Panc1 (cell line): ENCODE measurements around the gene PDE1A. TPM values are rescaled to one million over a fixed set of nuclear protein-coding genes. Genes with fewer than 3 reads are reported as not detected.

Source experiments
- ATAC-seq: fragments of 200-7000 bp; cut with Tn5 transposase; 2 replicates; pipeline ENCODE4 v1.9.1; 2020; ENCODE audit warnings: mild to moderate bottlenecking, moderate library complexity
- BruUV-seq: library from RNA; stranded (reverse); fragments of 400-500 nt; replicated peaks from 2 replicates; lab custom pipeline; 2021; lab: Mats Ljungman, UMichigan
- CTCF ChIA-PET: fragments of 300-600 bp; sonication (Branson Sonifier 250); formaldehyde crosslinking; loops from one replicate; lab custom pipeline; 2022; ENCODE audit warnings: antibody characterized with exemption; lab: Charles Lee
- POLR2A ChIA-PET: fragments of 300-600 bp; sonication (Branson Sonifier 250); formaldehyde crosslinking; loops from one replicate; lab custom pipeline; 2022; ENCODE audit warnings: antibody characterized with exemption; lab: Charles Lee
- DNase-seq: peaks from one replicate; pipeline ENCODE4 v3.0.0-alpha.2; 2010; ENCODE audit warnings: low read depth, low spot score
- H3K27ac ChIP-seq: 2 replicates; pipeline ENCODE4 v1.5.1; 2011; ENCODE audit warnings: mild to moderate bottlenecking, low read length, inconsistent platforms
- H3K27me3 ChIP-seq: fragments of 200-500 bp; sonication (Bioruptor generic); 2 replicates; pipeline ENCODE4 v1.6.0; 2014; ENCODE audit warnings: low read length, inconsistent platforms; ENCODE audit not compliant: control insufficient read depth, insufficient read depth
- H3K36me3 ChIP-seq: fragments of 200-500 bp; sonication (Bioruptor generic); 2 replicates; pipeline ENCODE4 v1.5.1; 2014; ENCODE audit warnings: inconsistent platforms, mild to moderate bottlenecking, low read length, moderate library complexity; ENCODE audit not compliant: control insufficient read depth, insufficient read depth
- H3K4me1 ChIP-seq: 2 replicates; pipeline ENCODE4 v1.5.1; 2011; ENCODE audit warnings: inconsistent platforms, mild to moderate bottlenecking, low read length, moderate library complexity; ENCODE audit not compliant: control insufficient read depth, insufficient read depth
- H3K4me3 ChIP-seq, 2 experiments: 2 replicates each; pipeline ENCODE4 v1.5.1; 2011 to 2012; ENCODE audit warnings: low read depth in 2 of 2, low read length in 2 of 2, mild to moderate bottlenecking in 2 of 2, inconsistent platforms in 1 of 2, moderate library complexity in 1 of 2
- H3K9me3 ChIP-seq: fragments of 200-500 bp; sonication (Bioruptor generic); 2 replicates; pipeline ENCODE4 v1.5.1; 2014; ENCODE audit warnings: low read depth, mild to moderate bottlenecking, inconsistent platforms, low read length, moderate library complexity; ENCODE audit not compliant: control insufficient read depth, insufficient read depth
- CTCF ChIP-seq: fragments of 450-650 bp; IDR thresholded peaks from 2 replicates; pipeline ENCODE4 v1.5.1; 2017; ENCODE audit warnings: mild to moderate bottlenecking
- POLR2AphosphoS5 ChIP-seq: IDR thresholded peaks from 2 replicates; pipeline ENCODE4 v1.6.1; 2012; ENCODE audit warnings: mild to moderate bottlenecking, low read depth, low read length, moderate library complexity
- REST ChIP-seq, 2 experiments: IDR thresholded peaks; 2 replicates each; pipeline ENCODE4 v1.6.1; 2011 to 2012; ENCODE audit warnings: low read depth in 2 of 2, control low read depth in 1 of 2, low read length in 1 of 2, mild to moderate bottlenecking in 1 of 2, moderate library complexity in 1 of 2; ENCODE audit not compliant: insufficient read depth in 1 of 2
- SIN3A ChIP-seq: IDR thresholded peaks from 2 replicates; pipeline ENCODE4 v1.6.1; 2012; ENCODE audit warnings: low read depth, mild to moderate bottlenecking, low read length, moderate library complexity, borderline replicate concordance; ENCODE audit not compliant: insufficient read depth
- TCF7L2 ChIP-seq: IDR thresholded peaks from 2 replicates; pipeline ENCODE4 v1.6.1; 2011; ENCODE audit warnings: mild to moderate bottlenecking, low read depth, low read length, inconsistent platforms
- in situ Hi-C: cut with HindIII; loops from 2 replicates; pipeline ENCODE4 v1.10.0; 2016; ENCODE audit warnings: low sequenced_read_pairs, low pct_unique_long_range_greater_than_20kb
- intact Hi-C: fragments of 100-400 bp; cut with micrococcal nuclease; formaldehyde crosslinking; loops from one replicate; pipeline ENCODE4 v1.10.0; 2022; ENCODE audit not compliant: unreplicated experiment
- total RNA-seq: library from RNA; stranded (reverse); gene quantifications from one replicate; pipeline ENCODE4 v1.2.1, GENCODE V29; 2021; ENCODE audit not compliant: unreplicated experiment

PDE1A gene
- total RNA-seq, 1 experiment from 2014 or later: 0.08 TPM

GRCh38 chr2:182422864-182423263 lies 4.0 kb downstream of the PDE1A start:
- no peaks in the 10 kb centered on the region for H3K4me1 ChIP-seq
- H3K4me3 ChIP-seq: no peak overlapping the region
- ChIA-PET CTCF (no interaction called here), POLR2A (no interaction called here)
- no TSS peak for BruUV-seq
- TF ChIP-seq CTCF: no peak
- no peak for TF ChIP-seq POLR2AphosphoS5
- no peak for TF ChIP-seq SIN3A
- no peak for TF ChIP-seq REST (IDR thresholded peaks at IDR 0.05; ENCODE audit: insufficient read depth in 1 of 2, low read depth in 2 of 2, low read length in 1 of 2)
- no peak for TF ChIP-seq TCF7L2
- H3K27me3 ChIP-seq: no peaks in the 10 kb centered on the region
- no peaks in the 10 kb centered on the region for H3K36me3 ChIP-seq
- DNase-seq (no peak), ATAC-seq (no peak)
- H3K27ac ChIP-seq: no peak overlapping the region
- in situ Hi-C loops: no loop called here
- no peaks in the 10 kb centered on the region for H3K9me3 ChIP-seq
- intact Hi-C loops: no loop called here

GRCh38 chr2:182420669-182421068 lies 6.2 kb downstream of the PDE1A start:
- CTCF ChIA-PET: no interaction called here
- POLR2A ChIA-PET: no interaction called here
- H3K9me3 ChIP-seq: no peaks in the 10 kb centered on the region
- intact Hi-C loops (no loop called here), in situ Hi-C loops (no loop called here)
- no peak overlapping the region for H3K4me3 ChIP-seq
- no peak for TF ChIP-seq TCF7L2
- TF ChIP-seq REST (IDR thresholded peaks at IDR 0.05; ENCODE audit: insufficient read depth in 1 of 2, low read depth in 2 of 2, low read length in 1 of 2): no peak
- no peak for TF ChIP-seq SIN3A
- no peak for TF ChIP-seq CTCF
- no peak for TF ChIP-seq POLR2AphosphoS5
- ATAC-seq (no peak), DNase-seq (no peak)
- no peaks in the 10 kb centered on the region for H3K27me3 ChIP-seq
- no peaks in the 10 kb centered on the region for H3K36me3 ChIP-seq
- no peaks in the 10 kb centered on the region for H3K4me1 ChIP-seq
- BruUV-seq: no TSS peak
- no peak overlapping the region for H3K27ac ChIP-seq
